ENCODE measurements around the gene JDP2.
"Not testable (repeated sequence)": the region's sequence is repeated elsewhere in the genome, so short reads cannot be mapped to it uniquely, and the experiment has no call there.

Gene JDP2

GRCh38 chr14:75469164-75469563 is 41.3 kb downstream of the JDP2 start:
- Histone ChIP-seq H3K36me3 (peaks cover 34 to 99% (median 71%) of the 10 kb centered on the region in 11 experiments), H3K27ac (peak overlapping the region in 1 of 11 experiments; percentile 16; a peak in 2 of 22 replicates), H3K4me2 (no peak overlapping the region; a peak in 2 of 22 replicates), H3K9ac (no peak overlapping the region), H3K27me3 (no peaks in the 10 kb centered on the region), H4K20me1 (peaks cover 0 to 88% (median 30%) of the 10 kb centered on the region in 11 experiments; a peak in 14 of 22 replicates), H3K4me3 (no peak overlapping the region), H3K4me1 (peaks cover 0 to 53% (median 23%) of the 10 kb centered on the region in 10 experiments; a peak in 12 of 20 replicates), H3K9me3 (replicated peaks in 1 of 11) (no peaks in the 10 kb centered on the region)
- no peak for TF ChIP-seq Cebpa-rat (IDR thresholded peaks at IDR 0.05)

- Histone ChIP-seq H4K20me1 (peaks cover 0 to 82% (median 27%) of the 10 kb centered on the region in 11 experiments; a peak in 14 of 22 replicates), H3K4me1 (peaks cover 0 to 53% (median 23%) of the 10 kb centered on the region in 10 experiments; a peak in 12 of 20 replicates), H3K9ac (no peak overlapping the region), H3K9me3 (replicated peaks in 1 of 11) (no peaks in the 10 kb centered on the region), H3K4me2 (peak overlapping the region in 2 of 11 experiments; percentile 15 to 30; a peak in 3 of 22 replicates), H3K27me3 (no peaks in the 10 kb centered on the region), H3K36me3 (peaks cover 34 to 99% (median 66%) of the 10 kb centered on the region in 11 experiments), H3K4me3 (no peak overlapping the region), H3K27ac (peak overlapping the region in 2 of 11 experiments; percentile 16 to 32; a peak in 3 of 22 replicates)
- TF ChIP-seq Cebpa-rat (IDR thresholded peaks at IDR 0.05) = no peak
Measured at GRCh38 chr14:75469606-75470237, 41.9 kb downstream of the JDP2 start.

GRCh38 chr14:75470238-75470797 is 42.5 kb downstream of the JDP2 start:
- H3K4me3 ChIP-seq = no peak overlapping the region
- peaks cover 0 to 76% (median 24%) of the 10 kb centered on the region in 11 experiments; a peak in 13 of 22 replicates for H4K20me1 ChIP-seq
- H3K36me3 ChIP-seq = peaks cover 34 to 99% (median 60%) of the 10 kb centered on the region in 11 experiments
- H3K27me3 ChIP-seq = no peaks in the 10 kb centered on the region
- H3K4me1 ChIP-seq = peaks cover 0 to 53% (median 23%) of the 10 kb centered on the region in 10 experiments; a peak in 12 of 20 replicates
- no peak overlapping the region; a peak in 1 of 22 replicates for H3K27ac ChIP-seq
- no peaks in the 10 kb centered on the region for H3K9me3 ChIP-seq (replicated peaks in 1 of 11)
- H3K4me2 ChIP-seq = peak overlapping the region in 5 of 11 experiments; percentile 15 to 40 (median 18); a peak in 6 of 22 replicates
- H3K9ac ChIP-seq = peak overlapping the region in 2 of 11 experiments; percentile 2 to 4; a peak in 2 of 22 replicates
- TF ChIP-seq Cebpa-rat (IDR thresholded peaks at IDR 0.05) = no peak

- Histone ChIP-seq H3K9ac (no peak overlapping the region), H3K36me3 (peaks cover 34 to 99% (median 59%) of the 10 kb centered on the region in 11 experiments), H4K20me1 (peaks cover 0 to 69% (median 24%) of the 10 kb centered on the region in 11 experiments; a peak in 13 of 22 replicates), H3K4me1 (peaks cover 0 to 52% (median 25%) of the 10 kb centered on the region in 10 experiments; a peak in 17 of 20 replicates), H3K4me2 (no peak overlapping the region), H3K27ac (no peak overlapping the region; a peak in 1 of 22 replicates), H3K4me3 (no peak overlapping the region), H3K9me3 (replicated peaks in 1 of 11) (no peaks in the 10 kb centered on the region), H3K27me3 (no peaks in the 10 kb centered on the region)
- no peak for TF ChIP-seq Cebpa-rat (IDR thresholded peaks at IDR 0.05)
Measured at GRCh38 chr14:75471059-75471458, 43.2 kb downstream of the JDP2 start.

- Histone ChIP-seq H4K20me1 (peaks cover 0 to 38% (median 6%) of the 10 kb centered on the region in 11 experiments; a peak in 10 of 22 replicates), H3K36me3 (peaks cover 32 to 75% (median 39%) of the 10 kb centered on the region in 11 experiments), H3K4me1 (peaks cover 6 to 37% (median 27%) of the 10 kb centered on the region in 10 experiments)
- not testable (repeated sequence) for H3K9ac ChIP-seq; H3K4me2 ChIP-seq; H3K27ac ChIP-seq; H3K4me3 ChIP-seq; H3K27me3 ChIP-seq; H3K9me3 ChIP-seq (replicated peaks in 1 of 11)
Measured at GRCh38 chr14:75474127-75474526, 46.3 kb downstream of the JDP2 start.

- peak overlapping the region; percentile 5 to 73 (median 55); a peak in 20 of 22 replicates for H3K4me2 ChIP-seq
Measured at GRCh38 chr14:75476274-75476995, 48.6 kb downstream of the JDP2 start.

GRCh38 chr14:75477881-75478280 is 50.1 kb downstream of the JDP2 start:
- Histone ChIP-seq H3K4me3 (no peak overlapping the region), H3K9ac (no peak overlapping the region), H4K20me1 (peaks cover 0 to under 1% (median 0%) of the 10 kb centered on the region in 11 experiments; a peak in 1 of 22 replicates), H3K4me2 (0 out of 22 replicates have a peak overlapping the region, but pooled peaks of 1 of the 11 experiments have one; percentile 73), H3K9me3 (replicated peaks in 1 of 11) (no peaks in the 10 kb centered on the region), H3K36me3 (peaks cover 0 to 37% (median 2%) of the 10 kb centered on the region in 11 experiments; a peak in 13 of 22 replicates), H3K27me3 (no peaks in the 10 kb centered on the region), H3K4me1 (peaks cover 6 to 18% (median 15%) of the 10 kb centered on the region in 10 experiments), H3K27ac (no peak overlapping the region)
- TF ChIP-seq Cebpa-rat (IDR thresholded peaks at IDR 0.05) = no peak

More at GRCh38 chr14:75476274-75476995, 48.6 kb downstream of the JDP2 start:
- Histone ChIP-seq H3K27me3 (no peaks in the 10 kb centered on the region), H3K9me3 (replicated peaks in 1 of 11) (no peaks in the 10 kb centered on the region), H3K36me3 (peaks cover 9 to 51% (median 16%) of the 10 kb centered on the region in 11 experiments), H3K4me3 (no peak overlapping the region), H3K27ac (peak overlapping the region in 1 of 11 experiments; percentile 8; a peak in 1 of 22 replicates), H3K4me1 (peaks cover 6 to 18% (median 15%) of the 10 kb centered on the region in 10 experiments), H4K20me1 (peaks cover 0 to 15% (median 0%) of the 10 kb centered on the region in 11 experiments; a peak in 2 of 22 replicates), H3K9ac (peak overlapping the region in 2 of 11 experiments; percentile 1 to 19; a peak in 1 of 22 replicates)
- TF ChIP-seq Cebpa-rat (IDR thresholded peaks at IDR 0.05) = no peak

- no peak overlapping the region for H3K4me2 ChIP-seq
- TF ChIP-seq Cebpa-rat (IDR thresholded peaks at IDR 0.05) = no peak
- no peaks in the 10 kb centered on the region for H4K20me1 ChIP-seq
- H3K4me3 ChIP-seq = no peak overlapping the region
- peaks cover 0 to 5% (median 0%) of the 10 kb centered on the region in 11 experiments; a peak in 4 of 22 replicates for H3K9me3 ChIP-seq (replicated peaks in 1 of 11)
- no peak overlapping the region for H3K27ac ChIP-seq
- H3K9ac ChIP-seq = 0 out of 22 replicates have a peak overlapping the region, but pooled peaks of 1 of the 11 experiments have one; percentile 17
- peaks cover 0 to 16% (median 0%) of the 10 kb centered on the region in 11 experiments; a peak in 3 of 22 replicates for H3K36me3 ChIP-seq
- peaks cover 6 to 18% (median 15%) of the 10 kb centered on the region in 10 experiments for H3K4me1 ChIP-seq
- no peaks in the 10 kb centered on the region for H3K27me3 ChIP-seq
Measured at GRCh38 chr14:75479770-75480600, 52.2 kb downstream of the JDP2 start.

All from BLaER1 treated with 17β-estradiol and CSF1 and Interleukin-3, amounts not matched to agents 10 nM and 100 nM (cell line).